Activated CD4-positive, alpha-beta T cell treated with anti-CD3 and anti-CD28 coated beads, Interleukin-10, Interleukin-2, amounts not matched to agents 100 ng/mL and 50 ng/mL, durations not matched to agents 16 hours and 8 hours (primary cell): ENCODE results near the gene GAS6.

Source experiments
- DNase-seq: peaks from one replicate; pipeline ENCODE4 v3.0.0-alpha.2; 2020

Gene GAS6

DNA sequence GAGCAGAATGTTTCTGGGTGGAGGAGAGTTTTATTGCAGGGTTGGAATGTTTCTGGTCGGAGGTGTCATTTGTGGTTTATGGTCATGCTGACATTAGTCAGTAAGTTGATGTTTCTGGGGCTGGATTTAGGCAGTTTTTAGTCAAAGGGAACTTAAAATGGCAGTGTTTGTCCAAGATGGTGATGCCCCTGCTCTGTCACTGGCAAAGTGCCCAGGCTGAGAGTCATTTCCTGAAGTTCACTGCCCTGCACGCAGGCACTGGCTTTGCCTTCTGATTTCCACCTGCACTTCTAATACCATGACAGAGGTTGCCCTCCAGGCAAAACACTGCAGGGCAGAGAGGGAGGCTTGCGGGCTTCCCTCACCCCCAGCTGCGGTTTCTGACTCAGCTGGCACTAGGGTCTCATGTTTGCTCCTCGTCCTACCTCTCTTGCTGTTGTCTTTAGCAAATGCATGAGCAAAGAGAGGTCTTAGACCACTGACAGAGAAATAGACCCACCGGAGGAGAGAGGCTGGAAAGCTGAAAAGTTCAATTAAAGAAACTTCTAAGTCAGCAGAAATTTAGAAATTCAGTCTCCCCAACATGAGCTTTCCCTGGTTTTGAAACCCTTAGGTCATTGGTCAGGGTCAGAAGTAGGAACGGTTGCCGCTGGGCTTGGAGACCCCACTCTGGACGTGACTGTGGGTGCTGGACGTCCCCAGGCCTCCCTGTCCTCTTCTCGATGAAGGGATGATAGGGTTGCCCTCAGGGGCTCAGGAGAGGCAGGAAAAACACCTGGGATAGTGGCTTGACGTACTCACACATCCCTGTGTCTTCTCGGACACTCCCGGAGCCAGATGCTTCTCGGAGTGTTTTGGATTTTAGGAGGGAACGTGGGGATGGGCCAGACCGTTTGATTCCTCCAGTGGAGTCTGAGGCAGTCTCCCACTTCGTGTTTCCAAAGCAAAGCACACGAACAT is 78.5 kb downstream of the GAS6 start:
- DNase-seq: peak; percentile 27

DNA sequence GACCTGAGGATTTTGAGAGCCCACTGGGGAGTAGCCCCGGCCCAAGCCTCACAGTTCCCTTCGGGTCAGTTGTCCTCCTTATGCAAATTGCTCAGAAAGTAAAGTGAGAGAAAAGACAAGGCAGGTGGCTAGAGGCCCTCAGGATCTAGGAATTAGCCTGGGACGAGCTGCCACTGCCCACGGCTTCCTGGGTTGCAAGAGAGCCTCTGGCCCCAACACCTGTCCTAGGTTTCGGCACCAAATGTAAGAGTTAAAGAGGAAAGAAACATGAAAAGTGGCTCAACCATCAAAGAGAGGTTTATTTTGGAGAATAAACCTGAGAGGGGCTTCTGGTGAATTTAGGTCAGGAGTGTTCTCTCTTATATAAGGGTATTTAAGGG is 79.2 kb downstream of the GAS6 start:
- no peak for DNase-seq

- no peak for DNase-seq
These were observed 79.8 kb downstream of the GAS6 start for GRCh38 chr13:113783966-113784644.

DNA sequence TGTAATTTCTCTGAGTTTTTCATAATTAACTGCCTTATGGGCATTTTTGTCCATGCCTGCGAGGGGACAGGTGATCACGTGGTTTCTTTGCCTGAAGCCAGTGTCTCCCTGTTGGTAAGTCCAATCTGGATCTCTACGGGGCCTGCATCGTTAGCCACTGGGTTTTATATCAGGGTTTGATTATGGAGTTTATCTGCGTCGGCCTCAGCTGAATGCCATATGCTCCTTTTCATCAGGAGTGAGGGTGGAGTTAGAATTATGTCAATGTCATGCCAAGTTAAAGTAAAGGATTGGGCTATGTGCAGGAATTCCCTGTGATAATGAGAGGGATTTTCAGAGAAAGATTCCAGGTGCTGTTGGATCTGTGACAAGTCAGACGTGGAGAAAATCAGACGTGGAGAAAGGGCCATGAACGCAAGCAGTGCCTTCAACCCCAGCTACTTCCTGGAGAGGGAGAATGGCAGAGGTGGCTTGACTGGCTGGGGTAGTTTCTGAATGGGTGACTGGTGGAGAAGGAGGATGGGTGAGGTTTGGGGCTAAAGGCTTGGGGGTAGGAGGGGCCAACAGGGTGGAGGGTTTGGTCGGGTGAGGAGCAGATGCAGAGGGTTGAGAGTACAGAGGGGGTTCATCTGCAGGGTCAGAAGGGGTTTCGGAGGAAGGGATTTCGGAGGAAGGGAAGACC is 80.5 kb downstream of the GAS6 start:
- DNase-seq: no peak

- no peak for DNase-seq
These were observed 81.4 kb downstream of the GAS6 start for GRCh38 chr13:113782472-113782871.

DNA sequence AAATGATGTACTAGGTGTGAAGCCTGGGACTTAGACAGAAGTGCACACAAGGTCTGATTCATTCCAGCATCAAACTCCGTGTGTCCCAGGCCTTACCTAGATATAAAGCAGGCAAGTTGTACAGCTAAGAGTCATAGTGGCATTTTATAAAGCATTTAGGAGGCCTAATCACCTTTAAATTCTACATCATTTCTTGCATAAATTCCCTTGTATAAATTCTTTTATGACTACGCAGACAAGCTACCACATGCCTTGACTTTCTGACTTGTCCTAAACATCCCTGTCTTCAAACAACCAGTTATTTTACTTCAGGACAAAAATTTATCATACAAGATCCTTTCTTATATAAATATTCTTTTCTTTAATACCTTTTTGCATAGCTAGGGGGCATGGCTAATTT is 82.3 kb downstream of the GAS6 start:
- DNase-seq: no peak

- DNase-seq: no peak
These were observed 86.3 kb downstream of the GAS6 start for GRCh38 chr13:113777311-113778260.

DNA sequence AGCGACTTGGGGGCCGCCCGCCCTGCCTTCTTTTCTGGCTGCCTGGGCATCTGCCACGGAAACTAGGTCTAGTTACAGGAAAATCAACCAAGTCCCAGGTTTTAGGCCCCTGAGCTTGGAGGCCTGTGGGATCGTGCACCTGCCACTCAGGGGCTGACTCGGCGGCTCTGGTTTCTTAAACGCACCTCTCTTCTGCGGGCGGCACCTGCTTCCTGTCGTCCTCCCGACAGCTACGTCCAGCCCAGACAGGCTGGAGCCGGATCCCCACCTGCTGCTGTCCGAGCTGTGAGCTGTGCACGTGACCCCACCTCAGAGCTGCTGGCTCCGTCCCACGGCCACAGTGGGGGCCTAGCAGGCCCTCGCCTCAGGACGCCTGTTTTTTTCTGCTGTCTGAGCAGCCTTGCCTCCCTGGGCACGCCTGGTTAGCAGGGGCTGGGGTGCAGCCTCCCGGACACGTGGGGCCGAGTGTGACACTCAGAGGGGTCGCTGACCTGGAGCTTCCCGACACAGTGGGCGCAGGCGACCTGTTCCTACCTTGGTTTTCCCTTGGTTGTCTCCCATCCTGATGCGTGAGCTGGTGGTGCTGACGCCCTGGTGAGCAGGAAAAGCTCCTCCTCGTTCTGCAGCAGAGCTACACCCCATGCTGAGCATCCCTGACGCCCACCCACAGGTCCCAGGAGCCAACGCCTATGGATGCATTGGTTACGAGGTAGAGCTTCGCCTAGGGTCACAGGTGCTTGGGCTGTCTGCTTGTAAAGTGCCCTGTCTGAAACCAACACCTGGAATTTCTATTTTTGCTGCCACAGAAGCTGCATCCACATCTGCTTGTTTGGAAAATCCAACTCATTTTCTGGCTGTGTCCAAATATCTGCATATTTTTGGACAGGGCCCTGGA is 87.4 kb downstream of the GAS6 start:
- no peak for DNase-seq

DNA sequence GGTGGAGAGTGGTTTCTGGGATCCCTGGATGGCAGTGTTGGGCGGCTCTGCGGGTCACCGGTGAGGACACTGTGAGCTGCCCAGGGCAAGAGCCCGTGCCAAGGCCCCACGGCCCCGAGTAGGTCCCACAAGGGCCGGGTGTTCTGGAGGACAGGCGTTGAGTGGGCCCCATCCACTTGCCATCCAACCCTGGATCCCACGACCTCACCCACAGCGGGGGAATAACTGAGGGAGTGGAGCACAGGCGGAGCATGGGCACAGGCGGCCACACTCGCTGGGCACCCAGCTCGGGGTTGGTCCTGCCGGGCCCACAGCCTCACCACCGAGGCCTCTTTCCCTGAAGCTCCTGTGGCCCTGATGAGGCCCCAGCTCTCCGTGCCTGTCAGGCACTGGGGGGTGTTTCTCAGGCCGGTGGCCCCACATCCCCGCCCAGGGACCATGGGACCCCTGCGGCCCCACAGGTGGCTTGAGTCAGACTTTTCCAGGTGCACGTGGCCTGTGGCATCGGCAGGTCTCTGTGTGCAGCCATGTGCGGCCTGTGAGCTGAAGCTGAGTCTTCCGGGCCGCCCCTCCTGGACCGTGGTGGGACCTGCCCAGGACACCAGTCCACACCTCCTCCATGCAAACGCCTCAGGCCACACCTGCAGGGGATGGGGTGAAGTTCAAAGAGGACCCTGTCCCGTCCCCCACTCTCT is 88.3 kb downstream of the GAS6 start:
- no peak for DNase-seq

DNA sequence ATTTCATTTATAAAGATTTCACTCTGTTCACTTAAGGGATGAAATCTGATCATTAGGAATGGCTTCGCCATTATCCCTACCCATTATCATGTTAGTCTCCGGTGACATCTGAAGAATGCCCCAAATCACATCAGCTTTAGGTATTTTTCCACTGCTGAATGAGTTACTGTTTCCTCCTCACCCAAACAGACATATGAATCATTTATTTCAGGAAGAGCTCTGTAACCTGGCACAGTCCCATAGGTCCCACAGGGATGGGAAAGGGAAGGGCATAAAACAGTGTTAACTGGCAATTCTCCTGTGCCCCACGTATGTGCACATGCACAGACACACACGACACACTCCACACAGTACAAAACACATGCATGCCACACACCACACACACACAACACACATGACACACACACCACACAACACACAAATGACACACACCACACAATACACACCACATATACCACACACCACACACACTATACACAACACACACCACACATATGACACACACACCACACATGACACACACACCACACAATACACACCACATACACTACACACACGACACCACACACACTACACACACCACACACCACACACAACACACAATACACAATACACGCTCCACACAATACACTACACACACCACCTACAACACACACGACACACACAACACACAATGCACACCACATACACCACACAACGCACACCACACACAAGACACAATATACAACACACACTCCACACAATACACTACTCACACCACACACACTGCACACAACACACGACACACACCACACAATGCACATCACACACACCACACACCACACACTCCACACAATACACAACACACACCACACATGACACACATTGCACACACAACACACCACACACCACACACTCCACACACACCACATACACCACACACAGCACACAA is 89.4 kb downstream of the GAS6 start:
- no peak for DNase-seq

- peak; percentile 67 for DNase-seq
These were observed 92.1 kb downstream of the GAS6 start for GRCh38 chr13:113771709-113772331.

GRCh38 chr13:113770937-113771336 is 92.9 kb downstream of the GAS6 start:
- no peak for DNase-seq
